Chondrocyte (in vitro differentiated cells): ENCODE results near the gene RAC2. TPM values are rescaled to one million over a fixed set of nuclear protein-coding genes. Genes with fewer than 3 reads are reported as not detected.
A peak's percentile ranks its signal among the peaks of the same experiment; 100 is the strongest.

ENCODE experiments used
- DNase-seq: peaks from one replicate; pipeline ENCODE4 v3.0.0; 2021; ENCODE audit warnings: mixed read lengths, low spot score
- H3K27ac Mint-ChIP-seq: one replicate; pipeline ENCODE4 v1.8.0; 2021; ENCODE audit warnings: mild to moderate bottlenecking, moderate library complexity, mixed read lengths; ENCODE audit not compliant: unreplicated experiment
- H3K27me3 Mint-ChIP-seq: 2 replicates; pipeline ENCODE4 v1.8.0; 2021; ENCODE audit warnings: low read depth, mixed read lengths
- H3K36me3 Mint-ChIP-seq: 2 replicates; pipeline ENCODE4 v1.8.0; 2021; ENCODE audit warnings: low read depth, mixed read lengths
- H3K4me1 Mint-ChIP-seq: 2 replicates; pipeline ENCODE4 v1.8.0; 2021; ENCODE audit warnings: low read depth, mild to moderate bottlenecking, mixed read lengths
- H3K4me3 Mint-ChIP-seq: one replicate; pipeline ENCODE4 v1.8.0; 2021; ENCODE audit warnings: mild to moderate bottlenecking, moderate library complexity, mixed read lengths; ENCODE audit not compliant: unreplicated experiment
- H3K9me3 Mint-ChIP-seq: 2 replicates; pipeline ENCODE4 v1.8.0; 2021; ENCODE audit warnings: low read depth, mixed read lengths
- total RNA-seq: library from RNA; stranded (reverse); gene quantifications from 3 replicates; pipeline ENCODE4 v1.2.1, GENCODE V29; 2021
- TF ChIP-seq, protein P1 (sequence below): fragments of 200-600 bp; sonication (generic); IDR thresholded peaks from 2 replicates; pipeline ENCODE4 v1.5.0; 2021; ENCODE audit warnings: antibody characterized with exemption, mild to moderate bottlenecking, moderate library complexity

The RAC2 gene
- total RNA-seq, 1 donor from 2014 or later = 0.20 TPM

DNA sequence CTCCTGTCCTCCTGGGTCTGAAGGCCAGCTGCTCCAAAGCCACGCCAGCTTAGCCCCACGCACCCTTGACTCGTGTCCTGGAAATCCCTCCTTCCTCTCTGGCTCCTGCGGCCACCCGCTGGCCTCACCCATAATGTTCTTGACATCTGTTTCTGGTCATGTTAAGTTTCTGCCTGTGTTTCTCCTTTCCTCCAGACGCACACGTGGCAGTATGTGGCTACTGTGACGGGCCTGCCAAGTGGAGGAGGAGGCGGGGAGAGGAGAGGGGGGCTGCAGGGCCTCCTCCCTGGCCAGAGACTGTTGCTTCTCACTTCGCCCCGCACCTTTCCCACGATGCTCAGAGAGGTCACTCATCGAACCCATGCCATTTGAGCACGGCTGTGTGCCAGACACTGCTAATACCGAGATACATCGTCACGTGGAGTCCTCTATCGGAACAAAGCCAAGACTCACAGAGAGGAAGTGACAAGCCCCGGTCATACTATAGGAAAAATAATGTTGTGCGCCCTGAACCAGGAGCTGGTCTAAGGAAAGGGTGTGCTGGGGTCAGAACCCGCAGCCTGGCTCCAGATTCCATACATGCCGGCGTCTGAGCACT is 67.5 kb downstream of the RAC2 start:
- Mint-ChIP-seq H3K27me3 (peaks cover 7% of the 10 kb centered on the region), H3K27ac (peak overlapping the region; percentile 94), H3K4me3 (peak overlapping the region; percentile 32), H3K36me3 (no peaks in the 10 kb centered on the region), H3K4me1 (peaks cover 35% of the 10 kb centered on the region), H3K9me3 (no peaks in the 10 kb centered on the region)
- TF ChIP-seq, protein P1, sequence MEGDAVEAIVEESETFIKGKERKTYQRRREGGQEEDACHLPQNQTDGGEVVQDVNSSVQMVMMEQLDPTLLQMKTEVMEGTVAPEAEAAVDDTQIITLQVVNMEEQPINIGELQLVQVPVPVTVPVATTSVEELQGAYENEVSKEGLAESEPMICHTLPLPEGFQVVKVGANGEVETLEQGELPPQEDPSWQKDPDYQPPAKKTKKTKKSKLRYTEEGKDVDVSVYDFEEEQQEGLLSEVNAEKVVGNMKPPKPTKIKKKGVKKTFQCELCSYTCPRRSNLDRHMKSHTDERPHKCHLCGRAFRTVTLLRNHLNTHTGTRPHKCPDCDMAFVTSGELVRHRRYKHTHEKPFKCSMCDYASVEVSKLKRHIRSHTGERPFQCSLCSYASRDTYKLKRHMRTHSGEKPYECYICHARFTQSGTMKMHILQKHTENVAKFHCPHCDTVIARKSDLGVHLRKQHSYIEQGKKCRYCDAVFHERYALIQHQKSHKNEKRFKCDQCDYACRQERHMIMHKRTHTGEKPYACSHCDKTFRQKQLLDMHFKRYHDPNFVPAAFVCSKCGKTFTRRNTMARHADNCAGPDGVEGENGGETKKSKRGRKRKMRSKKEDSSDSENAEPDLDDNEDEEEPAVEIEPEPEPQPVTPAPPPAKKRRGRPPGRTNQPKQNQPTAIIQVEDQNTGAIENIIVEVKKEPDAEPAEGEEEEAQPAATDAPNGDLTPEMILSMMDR = no peak
- peak; percentile 75 for DNase-seq

GRCh38 chr22:37175414-37176281 is 68.4 kb downstream of the RAC2 start:
- peaks cover 10% of the 10 kb centered on the region for H3K27me3 Mint-ChIP-seq
- TF ChIP-seq, protein P1 = no peak
- H3K9me3 Mint-ChIP-seq = no peaks in the 10 kb centered on the region
- no peak overlapping the region for H3K4me3 Mint-ChIP-seq
- peaks cover 35% of the 10 kb centered on the region for H3K4me1 Mint-ChIP-seq
- H3K27ac Mint-ChIP-seq = peak overlapping the region; percentile 94
- DNase-seq = peak; percentile 44
- no peaks in the 10 kb centered on the region for H3K36me3 Mint-ChIP-seq

Other genes with a start within 250 kb of the RAC2 start
- gene TST, start 224.8 kb downstream of the RAC2 start, total RNA-seq = 17.8 to 25.3 TPM (median 24.9 TPM) in 3 replicates
- gene MPST, start 224.5 kb downstream of the RAC2 start, total RNA-seq = 51.0 to 71.4 TPM (median 68.9 TPM) in 3 replicates
- gene KCTD17, start 192.5 kb downstream of the RAC2 start, total RNA-seq = 26.7 to 33.0 TPM (median 28.9 TPM) in 3 replicates
- gene TMPRSS6, start 134.6 kb downstream of the RAC2 start, total RNA-seq = not detected in 3 replicates
- 0.37 TPM in 1 of 3 replicates, not detected in the others for gene IL2RB, start 94.4 kb downstream of the RAC2 start, total RNA-seq
- gene C1QTNF6, start 56.0 kb downstream of the RAC2 start, total RNA-seq = 11.3 to 27.7 TPM (median 14.6 TPM) in 3 replicates
- not detected in 3 replicates for gene SSTR3, start 31.8 kb downstream of the RAC2 start, total RNA-seq
- gene CYTH4, start 38.2 kb upstream of the RAC2 start, total RNA-seq = not detected in 3 replicates
- gene ELFN2, start 183.2 kb upstream of the RAC2 start, total RNA-seq = 0.65 to 1.2 TPM (median 1.1 TPM) in 3 replicates
- gene MFNG, start 242.1 kb upstream of the RAC2 start, total RNA-seq = 1.1 to 2.1 TPM (median 1.2 TPM) in 3 replicates